Mucosa of descending colon (tissue), 3 donors: ENCODE measurements around the gene APP. TPM values are rescaled to one million over a fixed set of nuclear protein-coding genes. Genes with fewer than 3 reads are reported as not detected.

Experiments
- ATAC-seq: fragments of 200-7000 bp; cut with Tn5 transposase; one replicate; pipeline ENCODE4 v1.9.1; 2020; ENCODE audit warnings: mild to moderate bottlenecking, moderate library complexity
- DNase-seq, 3 donors: peaks; one replicate each; pipeline ENCODE4 v3.0.0-alpha.2; 2020
- H3K36me3 ChIP-seq: fragments of 200-600 bp; one replicate; pipeline ENCODE4 v1.8.0; 2021; ENCODE audit warnings: low read depth, mild to moderate bottlenecking
- H3K4me1 ChIP-seq: fragments of 200-600 bp; one replicate; pipeline ENCODE4 v1.8.0; 2021; ENCODE audit warnings: low read depth, mild to moderate bottlenecking
- H3K4me3 ChIP-seq: fragments of 200-600 bp; one replicate; pipeline ENCODE4 v1.8.0; 2021; ENCODE audit warnings: mild to moderate bottlenecking
- H3K9me3 ChIP-seq: fragments of 200-600 bp; one replicate; pipeline ENCODE4 v1.8.0; 2021; ENCODE audit warnings: mild to moderate bottlenecking
- CTCF ChIP-seq: fragments of 200-600 bp; IDR thresholded peaks from one replicate; pipeline ENCODE4 v1.8.0; 2022; ENCODE audit warnings: antibody characterized with exemption, mild to moderate bottlenecking
- intact Hi-C, 2 donors: fragments of 100-400 bp; cut with DNase I in 1 of 2; cut with micrococcal nuclease in 1 of 2; formaldehyde crosslinking; loops; one replicate each; pipeline versions ENCODE4 v1.11.0 to v1.11.1; 2022; cut with DNase I, micrococcal nuclease
- total RNA-seq, 3 donors: library from RNA; stranded (reverse); fragmentation: NEBNext Ultra II Directional in 2 of 3; extraction: Animal tissue kit (Norgen Biotek cat#: 25700) in 2 of 3; gene quantifications; one replicate each; pipeline versions ENCODE4 v1.2.1 to v1.2.4, GENCODE V29; 2021 to 2023
- donor health status: DM: no; HTN: no; CAD: no; lungs with moderate emphysema.
- donor health status: DM: no; HTN: no; CAD: no.
- donor health status: DM: no; HTN: yes; CAD: no.

Gene APP
- total RNA-seq, 3 donors from 2014 or later, result 573 to 666 (median 579) TPM

- DNase-seq (no peak), ATAC-seq (no peak)
- intact Hi-C loops, result no loop called here
- Histone ChIP-seq H3K36me3 (no peaks in the 10 kb centered on the region), H3K4me3 (no peak overlapping the region), H3K4me1 (peaks cover 8% of the 10 kb centered on the region), H3K9me3 (no peaks in the 10 kb centered on the region)
- TF ChIP-seq CTCF, result no peak
These were observed 28.2 kb downstream of the APP start for GRCh38 chr21:26142363-26142762.

DNA sequence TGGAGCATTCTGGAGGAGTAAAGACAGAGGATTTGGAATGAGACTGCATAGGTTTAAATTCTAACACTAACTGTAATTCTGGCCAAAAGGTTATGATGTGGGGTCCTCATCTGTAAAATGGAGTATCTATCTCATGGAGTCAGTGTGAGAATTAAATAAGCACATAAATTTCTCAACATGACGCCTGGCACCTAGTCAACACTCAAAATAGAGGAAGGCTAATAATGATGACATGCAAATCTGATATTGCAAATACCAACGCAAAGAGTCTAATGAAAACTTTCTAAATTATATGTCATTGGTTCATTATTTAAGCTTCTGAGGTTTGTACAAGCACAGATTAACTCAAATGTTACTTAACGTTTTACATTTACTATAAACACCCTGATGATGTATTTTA lies 29.6 kb downstream of the APP start:
- DNase-seq (no peak), ATAC-seq (no peak)
- intact Hi-C loops, result no loop called here
- Histone ChIP-seq H3K9me3 (no peaks in the 10 kb centered on the region), H3K4me1 (peaks cover 8% of the 10 kb centered on the region), H3K4me3 (no peak overlapping the region), H3K36me3 (no peaks in the 10 kb centered on the region)
- TF ChIP-seq CTCF, result no peak

DNA sequence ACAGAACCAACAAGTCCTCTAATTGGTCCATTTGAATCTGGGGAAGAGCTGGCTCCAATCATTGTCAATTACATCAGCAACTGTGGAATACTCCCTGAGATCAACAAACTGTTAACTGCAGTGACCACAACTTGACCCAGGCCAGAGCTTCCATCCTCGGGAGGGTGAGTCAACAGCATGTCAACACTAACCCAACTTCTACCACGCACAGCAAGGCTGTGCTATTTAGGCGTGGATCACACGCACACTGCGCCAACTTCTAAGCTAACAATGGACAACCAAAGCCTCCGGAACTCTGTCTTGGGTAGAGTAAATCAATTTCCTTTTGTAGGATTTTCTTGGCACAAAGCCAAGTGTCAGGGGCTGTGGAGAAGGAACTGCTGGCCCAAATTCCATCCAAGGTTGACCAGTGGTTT lies 30.4 kb downstream of the APP start:
- TF ChIP-seq CTCF, result no peak
- H3K4me3 ChIP-seq, result no peak overlapping the region
- no peaks in the 10 kb centered on the region for H3K9me3 ChIP-seq
- DNase-seq, result peak in 1 of 3 donors; percentile 42
- peaks cover 8% of the 10 kb centered on the region for H3K4me1 ChIP-seq
- ATAC-seq, result peak; percentile 91
- H3K36me3 ChIP-seq, result no peaks in the 10 kb centered on the region
- intact Hi-C loops, result no loop called here

DNA sequence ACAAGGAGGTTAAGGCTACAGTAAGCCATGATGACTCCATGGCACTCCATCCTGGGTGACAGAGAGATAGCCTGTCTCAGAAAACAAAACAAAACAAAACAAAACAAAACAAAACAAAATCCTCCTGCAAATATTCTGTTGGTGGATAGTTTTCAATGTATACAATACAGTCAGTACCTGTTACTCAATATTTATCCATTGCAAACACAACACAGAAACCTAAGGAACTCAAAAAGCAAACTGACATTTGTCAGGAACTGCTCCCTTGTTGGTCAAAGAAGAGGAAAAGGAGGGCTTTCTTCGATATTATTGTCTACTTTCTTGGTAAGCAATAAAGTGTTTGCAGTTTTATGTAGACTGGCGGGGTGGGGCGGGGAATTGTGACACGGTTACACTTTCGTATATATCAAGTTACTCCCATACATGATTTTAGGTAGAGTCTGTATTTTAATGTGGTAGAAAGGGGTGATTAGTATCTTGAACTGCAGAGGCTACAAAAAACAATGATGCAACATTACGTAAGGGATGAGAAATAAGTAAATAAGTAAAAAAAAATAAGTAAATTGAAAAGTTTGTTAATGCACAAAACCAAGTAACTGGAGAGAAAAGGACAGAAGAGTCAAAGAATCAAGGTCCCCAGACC lies 31.8 kb downstream of the APP start:
- Histone ChIP-seq H3K4me1 (peaks cover 8% of the 10 kb centered on the region), H3K9me3 (no peaks in the 10 kb centered on the region), H3K36me3 (no peaks in the 10 kb centered on the region), H3K4me3 (no peak overlapping the region)
- ATAC-seq, result peak; percentile 31
- intact Hi-C loops, result no loop called here
- DNase-seq, result peak in 1 of 3 donors; percentile 60
- TF ChIP-seq CTCF, result no peak

DNA sequence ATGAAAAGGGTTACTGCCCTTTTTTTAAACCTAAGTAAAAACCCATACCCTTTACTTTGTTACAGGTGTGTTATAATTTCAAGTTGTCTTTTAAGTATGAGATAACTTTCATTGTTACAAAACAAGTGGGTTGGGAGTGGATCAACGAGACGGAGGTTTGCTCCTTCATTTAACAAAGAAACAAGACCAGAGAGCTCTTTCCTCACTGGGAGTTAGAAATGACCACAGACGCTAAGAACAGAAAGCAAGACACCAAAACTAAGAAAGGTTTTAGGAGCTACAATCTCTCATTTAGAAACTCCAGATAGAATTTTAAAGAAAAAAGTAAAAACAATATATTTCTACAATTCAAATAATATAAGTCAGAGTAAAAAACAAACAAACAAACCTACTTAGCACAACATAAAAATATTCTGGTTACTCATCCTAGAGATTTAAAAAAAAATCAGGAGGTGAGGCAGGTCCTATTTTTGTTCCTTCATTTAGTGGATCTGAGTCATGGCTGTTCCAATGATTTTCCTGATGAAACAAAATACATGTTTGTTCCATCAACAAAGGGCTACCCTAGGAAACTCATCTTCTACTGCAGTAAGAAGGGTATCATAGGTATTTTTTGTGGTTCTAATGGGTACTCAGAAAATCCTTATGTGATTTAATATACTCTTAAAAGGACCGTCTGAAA lies 33.0 kb downstream of the APP start:
- H3K9me3 ChIP-seq, result no peaks in the 10 kb centered on the region
- intact Hi-C loops, result no loop called here
- no peak overlapping the region for H3K4me3 ChIP-seq
- DNase-seq (no peak), ATAC-seq (no peak)
- peaks cover 8% of the 10 kb centered on the region for H3K4me1 ChIP-seq
- no peak for TF ChIP-seq CTCF
- no peaks in the 10 kb centered on the region for H3K36me3 ChIP-seq
